Measurements from ENCODE around the gene KRT13.

Gene KRT13

GRCh38 chr17:41524261-41524660, 18.8 kb upstream of the KRT13 start:
- no peak for TF ChIP-seq CTCF (IDR thresholded peaks at IDR 0.05)
- DNase-seq (ENCODE audit: low spot score), result no peak
- no peak overlapping the region for H3K4me3 ChIP-seq
- no peak overlapping the region for H3K27ac ChIP-seq

GRCh38 chr17:41523787-41524186, 18.4 kb upstream of the KRT13 start:
- Histone ChIP-seq H3K4me3 (no peak overlapping the region), H3K27ac (no peak overlapping the region)
- DNase-seq (ENCODE audit: low spot score), result no peak
- no peak for TF ChIP-seq CTCF (IDR thresholded peaks at IDR 0.05)

GRCh38 chr17:41523225-41523593, 17.8 kb upstream of the KRT13 start:
- no peak overlapping the region for H3K27ac ChIP-seq

GRCh38 chr17:41522301-41523224, 17.2 kb upstream of the KRT13 start:
- no peak for TF ChIP-seq CTCF (IDR thresholded peaks at IDR 0.05)
- Histone ChIP-seq H3K4me3 (no peak overlapping the region), H3K27ac (no peak overlapping the region)
- DNase-seq (ENCODE audit: low spot score), result no peak

More at GRCh38 chr17:41523225-41523593, 17.8 kb upstream of the KRT13 start:
- H3K4me3 ChIP-seq, result no peak overlapping the region
- TF ChIP-seq CTCF (IDR thresholded peaks at IDR 0.05), result no peak
- DNase-seq (ENCODE audit: low spot score), result no peak

GRCh38 chr17:41521574-41522261, 16.3 kb upstream of the KRT13 start:
- Histone ChIP-seq H3K4me3 (no peak overlapping the region), H3K27ac (no peak overlapping the region)
- TF ChIP-seq CTCF (IDR thresholded peaks at IDR 0.05), result no peak
- no peak for DNase-seq (ENCODE audit: low spot score)

GRCh38 chr17:41520821-41521521, 15.6 kb upstream of the KRT13 start:
- Histone ChIP-seq H3K27ac (no peak overlapping the region), H3K4me3 (no peak overlapping the region)
- DNase-seq (ENCODE audit: low spot score), result no peak
- TF ChIP-seq CTCF (IDR thresholded peaks at IDR 0.05), result no peak

Measured in coronary artery (tissue), 2 donors.